H1 (cell line): ENCODE results near the gene SULF2. TPM values are rescaled to one million over a fixed set of nuclear protein-coding genes. Genes with fewer than 3 reads are reported as not detected.

Experiments
- CHD1 ChIP-seq: IDR thresholded peaks from 2 replicates; pipeline ENCODE4 v1.6.1; 2012; ENCODE audit warnings: low read depth, low read length, improper control_type of control experiment
- MAFK ChIP-seq: IDR thresholded peaks from 2 replicates; pipeline ENCODE4 v1.6.1; 2012; ENCODE audit warnings: low read depth, mild to moderate bottlenecking, improper control_type of control experiment, low read length
- SAP30 ChIP-seq: fragments of 300-600 bp; sonication (generic); IDR thresholded peaks from 2 replicates; pipeline ENCODE4 v1.7.1; 2012; ENCODE audit warnings: low read length, moderate library complexity, mild to moderate bottlenecking, inconsistent platforms; ENCODE audit not compliant: insufficient read depth, insufficient replicate concordance
- polyA plus RNA-seq, 7 experiments: library from polyadenylated mRNA; depleted of rRNA in 3 of 7; stranded (reverse) in 5 of 7; unstranded in 2 of 7; fragments of >200 nt in 5 of 7; fragments of 200-250 nt in 2 of 7; gene quantifications; 1 replicate in 5 of 7; 2 replicates in 1 of 7; 4 replicates in 1 of 7; pipeline versions ENCODE4 v1.2.1 to v1.2.3, GENCODE V29; 2011 to 2013; ENCODE audit warnings: missing spikeins in 2 of 7, mixed read lengths in 2 of 7
- total RNA-seq: library from RNA; stranded (reverse); fragmentation: NEBNext Ultra II Directional; extraction: Animal tissue kit (Norgen Biotek cat#: 25700); gene quantifications from 2 replicates; pipeline ENCODE4 v1.2.1, GENCODE V29; 2021

The SULF2 gene
- total and polyA plus RNA-seq, 2 of the 8 experiments (the other 6 are each of a cell fraction or from before 2014, with no cell fraction given): 15.7 to 28.2 TPM

GRCh38 chr20:47801759-47802158 is 16.5 kb upstream of the SULF2 start (continued):
- TF ChIP-seq MAFK: no peak
- TF ChIP-seq CHD1: no peak
- TF ChIP-seq SAP30: no peak
